Transverse colon (tissue), 4 donors: ENCODE results near the gene ODF2L. TPM values are rescaled to one million over a fixed set of nuclear protein-coding genes. Genes with fewer than 3 reads are reported as not detected.
A peak's percentile ranks its signal among the peaks of the same experiment; 100 is the strongest.

ENCODE experiments used
- DNase-seq: peaks from one replicate; pipeline ENCODE4 v3.0.0-alpha.2; 2019
- H3K27ac ChIP-seq, 4 donors: fragments of 200-600 bp; sonication (generic); 2 replicates each; pipeline ENCODE4 v1.5.1; 2016 to 2018; ENCODE audit warnings: inconsistent platforms in 4 of 4
- H3K27me3 ChIP-seq: fragments of 200-600 bp; sonication (generic); 2 replicates; pipeline ENCODE4 v1.5.1; 2017; ENCODE audit warnings: inconsistent platforms
- H3K36me3 ChIP-seq, 4 donors: fragments of 200-600 bp; sonication (generic); 2 replicates each; pipeline ENCODE4 v1.5.1; 2017 to 2019; ENCODE audit warnings: inconsistent platforms in 4 of 4
- H3K4me1 ChIP-seq, 4 donors: fragments of 200-600 bp; sonication (generic); 2 replicates each; pipeline ENCODE4 v1.5.1; 2017 to 2020; ENCODE audit warnings: inconsistent platforms in 4 of 4
- H3K4me3 ChIP-seq, 4 donors: fragments of 200-600 bp; sonication (generic); 1 replicate in 1 of 4; 2 replicates in 3 of 4; pipeline versions ENCODE4 v1.5.1 to v1.6.1; 2017 to 2019; ENCODE audit warnings: inconsistent platforms in 4 of 4
- H3K9me3 ChIP-seq, 2 donors: fragments of 200-600 bp; sonication (generic); 2 replicates each; pipeline ENCODE4 v1.5.1; 2017 to 2019; ENCODE audit warnings: inconsistent platforms in 2 of 2
- EP300 ChIP-seq: sonication (generic); formaldehyde crosslinking; IDR thresholded peaks from one replicate; pipeline ENCODE4 v1.6.1; 2017; ENCODE audit warnings: antibody characterized with exemption, low read depth
- POLR2A ChIP-seq: fragments of 450-650 bp; IDR thresholded peaks from one replicate; pipeline ENCODE4 v1.6.1; 2016; ENCODE audit warnings: antibody characterized with exemption, mild to moderate bottlenecking, moderate library complexity
- POLR2AphosphoS5 ChIP-seq, 3 donors: sonication (generic); formaldehyde crosslinking; IDR thresholded peaks; one replicate each; pipeline ENCODE4 v1.6.1; 2016; ENCODE audit warnings: antibody characterized with exemption in 3 of 3
- WGBS, 2 donors: methylation state at CpG; one replicate each; pipeline ENCODE4 v1.1.5; 2018; ENCODE audit warnings: low coverage in 1 of 2; 5-methylcytosine and 5-hydroxymethylcytosine counted together
- in situ Hi-C, 4 donors: fragments of 200-750 bp; cut with MboI; loops; one replicate each; pipeline versions ENCODE4 v1.15.0 to v1.15.1; 2017; ENCODE audit warnings: low sequenced_read_pairs in 3 of 4, low pct_ligation_motif_present in 1 of 4, low pct_unique_long_range_greater_than_20kb in 1 of 4
- intact Hi-C: fragments of 100-400 bp; cut with DNase I; formaldehyde crosslinking; loops from one replicate; pipeline ENCODE4 v1.15.1; 2023; ENCODE audit warnings: low total_unique reads
- total RNA-seq, 4 donors: library from RNA; depleted of rRNA; stranded (reverse); fragments of >200 nt; gene quantifications; one replicate each; pipeline ENCODE4 v1.1.0, GENCODE V29; 2016
- TF ChIP-seq, protein P1 (sequence below), 5 experiments: fragments of 200-600 bp in 3 of 5; fragments of 450-650 bp in 2 of 5; sonication (generic) in 3 of 5; IDR thresholded peaks; 1 replicate in 2 of 5; 2 replicates in 3 of 5; pipeline ENCODE4 v1.5.1; 2016 to 2017; ENCODE audit warnings: antibody characterized with exemption in 5 of 5, inconsistent platforms in 3 of 5, mild to moderate bottlenecking in 2 of 5, moderate library complexity in 1 of 5

Gene ODF2L
- total RNA-seq, 4 donors from 2014 or later = 43.6 to 89.2 (median 55.9) TPM

DNA sequence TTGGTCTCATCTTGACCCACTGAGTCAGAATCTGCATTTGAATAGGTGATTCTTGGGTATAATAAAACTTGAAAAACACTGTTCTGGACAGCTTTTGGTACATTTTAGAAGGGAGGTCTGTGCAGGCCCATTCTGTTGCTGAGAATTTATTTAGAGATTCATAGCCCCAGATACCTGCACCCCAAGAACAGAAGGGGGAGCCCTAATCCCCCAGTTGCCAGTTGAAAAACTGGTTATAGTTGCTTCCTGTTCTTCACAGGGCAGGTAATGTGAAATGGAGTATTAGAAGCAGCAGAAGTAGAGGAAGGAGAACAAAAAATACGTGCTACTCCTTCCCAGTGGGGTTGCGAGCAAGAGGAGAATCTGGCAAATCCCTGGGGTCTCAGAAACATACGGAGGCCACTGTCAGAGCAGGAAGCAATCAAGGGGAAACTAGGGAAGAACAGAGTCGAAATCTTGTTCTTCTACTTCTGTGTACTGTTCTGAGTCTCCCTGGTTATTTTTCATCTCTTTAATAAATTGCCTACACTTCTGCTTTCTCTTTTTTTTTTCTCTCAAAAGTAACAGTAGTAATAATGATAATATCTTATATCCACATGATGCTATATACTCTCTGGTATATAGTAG, 23.3 kb upstream of the ODF2L start:
- H3K4me3 ChIP-seq = no peak overlapping the region
- intact Hi-C loops (no loop called here), in situ Hi-C loops (no loop called here)
- no peaks in the 10 kb centered on the region for H3K9me3 ChIP-seq
- H3K27ac ChIP-seq = peak overlapping the region in 1 of 4 donors; percentile 36
- TF ChIP-seq, protein P1, sequence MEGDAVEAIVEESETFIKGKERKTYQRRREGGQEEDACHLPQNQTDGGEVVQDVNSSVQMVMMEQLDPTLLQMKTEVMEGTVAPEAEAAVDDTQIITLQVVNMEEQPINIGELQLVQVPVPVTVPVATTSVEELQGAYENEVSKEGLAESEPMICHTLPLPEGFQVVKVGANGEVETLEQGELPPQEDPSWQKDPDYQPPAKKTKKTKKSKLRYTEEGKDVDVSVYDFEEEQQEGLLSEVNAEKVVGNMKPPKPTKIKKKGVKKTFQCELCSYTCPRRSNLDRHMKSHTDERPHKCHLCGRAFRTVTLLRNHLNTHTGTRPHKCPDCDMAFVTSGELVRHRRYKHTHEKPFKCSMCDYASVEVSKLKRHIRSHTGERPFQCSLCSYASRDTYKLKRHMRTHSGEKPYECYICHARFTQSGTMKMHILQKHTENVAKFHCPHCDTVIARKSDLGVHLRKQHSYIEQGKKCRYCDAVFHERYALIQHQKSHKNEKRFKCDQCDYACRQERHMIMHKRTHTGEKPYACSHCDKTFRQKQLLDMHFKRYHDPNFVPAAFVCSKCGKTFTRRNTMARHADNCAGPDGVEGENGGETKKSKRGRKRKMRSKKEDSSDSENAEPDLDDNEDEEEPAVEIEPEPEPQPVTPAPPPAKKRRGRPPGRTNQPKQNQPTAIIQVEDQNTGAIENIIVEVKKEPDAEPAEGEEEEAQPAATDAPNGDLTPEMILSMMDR (IDR thresholded peaks at IDR 0.05) = peak; percentile 29 to 54 (median 47)
- TF ChIP-seq EP300 = no peak
- TF ChIP-seq POLR2A = no peak
- no peak for TF ChIP-seq POLR2AphosphoS5 (IDR thresholded peaks at IDR 0.05)
- H3K27me3 ChIP-seq = no peaks in the 10 kb centered on the region
- DNase-seq = peak; percentile 48
- peaks cover 0 to 9% (median 4%) of the 10 kb centered on the region in 4 donors for H3K4me1 ChIP-seq
- WGBS, 2 donors = 33 to 37% methylated on average over 3 to 4 of the region's 4 CpGs
- no peaks in the 10 kb centered on the region for H3K36me3 ChIP-seq

DNA sequence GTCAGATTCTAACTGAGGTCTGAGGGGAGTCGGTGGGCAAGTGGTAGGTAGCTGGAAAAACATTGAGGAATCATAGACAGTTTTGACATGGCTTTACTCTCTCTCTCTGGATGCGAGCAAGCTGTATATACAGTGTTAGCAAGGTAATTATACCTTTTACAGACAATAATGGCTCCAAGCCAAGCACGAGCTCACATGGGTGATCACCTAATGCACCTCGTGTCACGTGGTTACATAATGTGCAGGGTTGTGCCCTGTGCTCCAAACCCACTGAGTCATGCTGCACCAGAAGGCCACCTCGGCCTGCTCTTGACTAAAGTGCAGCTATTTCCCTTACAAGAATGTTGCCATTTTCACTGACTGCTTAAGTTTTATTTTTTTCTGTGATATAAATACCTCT, 20.2 kb upstream of the ODF2L start:
- Histone ChIP-seq H3K9me3 (no peaks in the 10 kb centered on the region), H3K4me3 (no peak overlapping the region), H3K27me3 (no peaks in the 10 kb centered on the region), H3K27ac (no peak overlapping the region), H3K4me1 (peaks cover 0 to 5% (median 1%) of the 10 kb centered on the region in 4 donors), H3K36me3 (no peaks in the 10 kb centered on the region)
- TF ChIP-seq, protein P1 (IDR thresholded peaks at IDR 0.05) = no peak
- no peak for TF ChIP-seq EP300
- peak in 1 of 3 donors; percentile 44 for TF ChIP-seq POLR2AphosphoS5 (IDR thresholded peaks at IDR 0.05)
- no peak for TF ChIP-seq POLR2A
- intact Hi-C loops = loop anchor here (1.0 kb wide), 1 partner anchor 24 kb away; no protein-coding TSS in a partner anchor
- 56 to 60% methylated on average over 2 to 6 of the region's 6 CpGs for WGBS, 2 donors
- peak; percentile 77 for DNase-seq
- in situ Hi-C loops = no loop called here

DNA sequence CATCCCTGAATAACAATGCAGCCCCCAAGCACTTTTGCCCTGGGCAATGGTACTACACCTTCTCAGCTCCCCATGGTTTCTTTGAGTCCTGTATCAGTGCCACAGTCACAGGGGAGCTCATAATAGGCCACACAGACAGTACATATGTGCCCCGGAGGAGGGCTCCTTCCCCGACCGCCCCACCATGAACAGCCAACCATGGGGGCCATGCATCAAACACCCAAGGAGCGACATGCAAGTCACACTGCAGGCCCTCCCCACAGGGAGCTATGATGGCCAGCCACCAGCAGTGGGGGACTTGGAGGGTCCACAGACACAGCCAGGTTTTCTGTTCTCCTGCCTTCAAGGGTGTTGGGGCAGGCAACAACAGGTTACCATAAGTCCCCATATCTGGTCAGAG, 14.8 kb upstream of the ODF2L start:
- Histone ChIP-seq H3K4me3 (no peak overlapping the region), H3K27ac (no peak overlapping the region), H3K36me3 (no peaks in the 10 kb centered on the region), H3K27me3 (no peaks in the 10 kb centered on the region), H3K9me3 (no peaks in the 10 kb centered on the region), H3K4me1 (no peaks in the 10 kb centered on the region)
- no peak for TF ChIP-seq POLR2AphosphoS5 (IDR thresholded peaks at IDR 0.05)
- TF ChIP-seq EP300 = no peak
- TF ChIP-seq POLR2A = no peak
- TF ChIP-seq, protein P1 (IDR thresholded peaks at IDR 0.05) = no peak
- intact Hi-C loops (no loop called here), in situ Hi-C loops (no loop called here)
- DNase-seq = no peak
- 84% methylated on average over 4 of the region's 4 CpGs; no CpG with 5 or more reads in 1 of the 2 donors for WGBS, 2 donors

DNA sequence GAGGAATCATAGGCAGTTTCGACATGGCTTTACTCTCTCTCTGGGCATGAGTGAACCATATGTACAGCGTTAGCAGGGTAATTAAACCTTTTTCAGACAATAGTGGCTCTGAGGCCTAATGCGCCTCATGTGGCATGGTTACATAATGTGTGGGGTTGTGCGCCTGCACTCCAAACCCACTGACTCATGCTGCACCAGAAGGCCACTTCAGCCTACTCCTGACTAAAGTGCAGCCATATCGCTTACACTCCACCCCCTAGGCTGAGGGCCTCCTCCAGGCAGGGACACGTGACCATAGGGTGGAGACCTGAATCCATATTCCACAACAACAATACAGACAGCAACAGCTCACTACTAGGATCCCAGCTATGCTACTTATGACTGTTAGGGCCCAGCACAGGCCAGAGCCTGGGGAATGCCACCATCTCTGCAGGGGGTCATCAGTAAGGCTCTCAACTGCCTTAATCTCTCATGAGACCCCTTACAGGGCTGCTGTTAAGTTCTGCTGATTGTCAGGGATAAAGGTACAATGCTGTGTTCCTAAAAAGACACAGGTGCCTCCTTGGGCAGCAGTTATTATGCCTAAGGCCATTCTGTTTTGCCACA, 13.4 kb upstream of the ODF2L start:
- intact Hi-C loops = no loop called here
- Histone ChIP-seq H3K4me1 (no peaks in the 10 kb centered on the region), H3K9me3 (no peaks in the 10 kb centered on the region), H3K4me3 (no peak overlapping the region), H3K27ac (no peak overlapping the region), H3K36me3 (no peaks in the 10 kb centered on the region), H3K27me3 (no peaks in the 10 kb centered on the region)
- in situ Hi-C loops = no loop called here
- 93 to 100% methylated on average over 1 to 6 of the region's 6 CpGs for WGBS, 2 donors
- TF ChIP-seq POLR2A (no peak), EP300 (no peak), POLR2AphosphoS5 (IDR thresholded peaks at IDR 0.05) (no peak)
- TF ChIP-seq, protein P1 (IDR thresholded peaks at IDR 0.05) = no peak
- no peak for DNase-seq
